Glutamatergic neuron (in vitro differentiated cells): Measurements from ENCODE around the gene SLC38A5. TPM values are rescaled to one million over a fixed set of nuclear protein-coding genes. Genes with fewer than 3 reads are reported as not detected.

Source experiments
- DNase-seq: peaks from one replicate; pipeline ENCODE4 v3.0.0; 2022
- H3K27ac Mint-ChIP-seq: one replicate; pipeline ENCODE4 v1.8.0; 2020; ENCODE audit warnings: mild to moderate bottlenecking, mixed read lengths, inconsistent platforms; ENCODE audit not compliant: unreplicated experiment
- H3K27me3 Mint-ChIP-seq: one replicate; pipeline ENCODE4 v1.8.0; 2020; ENCODE audit warnings: mild to moderate bottlenecking, moderate library complexity, mixed read lengths, inconsistent platforms; ENCODE audit not compliant: unreplicated experiment
- H3K36me3 Mint-ChIP-seq: one replicate; pipeline ENCODE4 v1.8.0; 2020; ENCODE audit warnings: mild to moderate bottlenecking, mixed read lengths, inconsistent platforms; ENCODE audit not compliant: unreplicated experiment
- H3K4me1 Mint-ChIP-seq: one replicate; pipeline ENCODE4 v1.8.0; 2020; ENCODE audit warnings: mild to moderate bottlenecking, low read depth, mixed read lengths, inconsistent platforms; ENCODE audit not compliant: unreplicated experiment
- H3K4me3 Mint-ChIP-seq: one replicate; pipeline ENCODE4 v1.8.0; 2020; ENCODE audit warnings: mild to moderate bottlenecking, mixed read lengths, inconsistent platforms; ENCODE audit not compliant: unreplicated experiment
- H3K9me3 Mint-ChIP-seq: one replicate; pipeline ENCODE4 v1.8.0; 2020; ENCODE audit warnings: mild to moderate bottlenecking, moderate library complexity, mixed read lengths, inconsistent platforms; ENCODE audit not compliant: unreplicated experiment
- total RNA-seq: library from RNA; stranded (reverse); fragmentation: NEBNext Ultra II Directional; extraction: Animal tissue kit (Norgen Biotek cat#: 25700); gene quantifications from one replicate; pipeline ENCODE4 v1.2.1, GENCODE V29; 2021; ENCODE audit not compliant: unreplicated experiment
- TF ChIP-seq, protein P1 (sequence below): fragments of 200-600 bp; sonication (generic); IDR thresholded peaks from one replicate; pipeline ENCODE4 v1.5.0; 2021; ENCODE audit not compliant: partially characterized antibody, unreplicated experiment

SLC38A5 gene
- total RNA-seq, 1 donor from 2014 or later: 136 TPM

DNA sequence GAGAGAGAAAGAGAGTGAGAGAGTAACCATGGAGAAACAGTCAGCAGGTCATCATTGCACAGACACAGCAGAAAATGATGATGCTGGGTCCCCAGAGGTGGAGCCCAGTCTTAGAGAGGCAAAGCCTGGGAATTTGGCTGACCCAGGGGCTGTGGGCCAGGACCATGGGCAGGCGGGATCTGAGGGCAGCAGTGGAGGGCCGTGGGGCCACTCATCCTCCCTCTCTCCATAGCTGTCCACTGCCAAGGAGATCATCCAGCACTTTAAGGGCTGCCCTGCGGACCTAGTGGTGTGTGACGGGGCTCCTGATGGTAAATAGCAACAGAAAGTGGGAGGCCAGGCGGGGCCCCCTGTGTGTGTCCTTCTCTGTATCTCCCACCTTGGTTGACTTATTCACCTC lies 8.7 kb upstream of the SLC38A5 start:
- Mint-ChIP-seq H3K4me1 (peaks cover 9% of the 10 kb centered on the region), H3K36me3 (no peaks in the 10 kb centered on the region), H3K9me3 (peaks cover 10% of the 10 kb centered on the region), H3K27me3 (peaks cover 2% of the 10 kb centered on the region), H3K4me3 (no peak overlapping the region), H3K27ac (no peak overlapping the region)
- TF ChIP-seq, protein P1, sequence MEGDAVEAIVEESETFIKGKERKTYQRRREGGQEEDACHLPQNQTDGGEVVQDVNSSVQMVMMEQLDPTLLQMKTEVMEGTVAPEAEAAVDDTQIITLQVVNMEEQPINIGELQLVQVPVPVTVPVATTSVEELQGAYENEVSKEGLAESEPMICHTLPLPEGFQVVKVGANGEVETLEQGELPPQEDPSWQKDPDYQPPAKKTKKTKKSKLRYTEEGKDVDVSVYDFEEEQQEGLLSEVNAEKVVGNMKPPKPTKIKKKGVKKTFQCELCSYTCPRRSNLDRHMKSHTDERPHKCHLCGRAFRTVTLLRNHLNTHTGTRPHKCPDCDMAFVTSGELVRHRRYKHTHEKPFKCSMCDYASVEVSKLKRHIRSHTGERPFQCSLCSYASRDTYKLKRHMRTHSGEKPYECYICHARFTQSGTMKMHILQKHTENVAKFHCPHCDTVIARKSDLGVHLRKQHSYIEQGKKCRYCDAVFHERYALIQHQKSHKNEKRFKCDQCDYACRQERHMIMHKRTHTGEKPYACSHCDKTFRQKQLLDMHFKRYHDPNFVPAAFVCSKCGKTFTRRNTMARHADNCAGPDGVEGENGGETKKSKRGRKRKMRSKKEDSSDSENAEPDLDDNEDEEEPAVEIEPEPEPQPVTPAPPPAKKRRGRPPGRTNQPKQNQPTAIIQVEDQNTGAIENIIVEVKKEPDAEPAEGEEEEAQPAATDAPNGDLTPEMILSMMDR: no peak
- DNase-seq: no peak

DNA sequence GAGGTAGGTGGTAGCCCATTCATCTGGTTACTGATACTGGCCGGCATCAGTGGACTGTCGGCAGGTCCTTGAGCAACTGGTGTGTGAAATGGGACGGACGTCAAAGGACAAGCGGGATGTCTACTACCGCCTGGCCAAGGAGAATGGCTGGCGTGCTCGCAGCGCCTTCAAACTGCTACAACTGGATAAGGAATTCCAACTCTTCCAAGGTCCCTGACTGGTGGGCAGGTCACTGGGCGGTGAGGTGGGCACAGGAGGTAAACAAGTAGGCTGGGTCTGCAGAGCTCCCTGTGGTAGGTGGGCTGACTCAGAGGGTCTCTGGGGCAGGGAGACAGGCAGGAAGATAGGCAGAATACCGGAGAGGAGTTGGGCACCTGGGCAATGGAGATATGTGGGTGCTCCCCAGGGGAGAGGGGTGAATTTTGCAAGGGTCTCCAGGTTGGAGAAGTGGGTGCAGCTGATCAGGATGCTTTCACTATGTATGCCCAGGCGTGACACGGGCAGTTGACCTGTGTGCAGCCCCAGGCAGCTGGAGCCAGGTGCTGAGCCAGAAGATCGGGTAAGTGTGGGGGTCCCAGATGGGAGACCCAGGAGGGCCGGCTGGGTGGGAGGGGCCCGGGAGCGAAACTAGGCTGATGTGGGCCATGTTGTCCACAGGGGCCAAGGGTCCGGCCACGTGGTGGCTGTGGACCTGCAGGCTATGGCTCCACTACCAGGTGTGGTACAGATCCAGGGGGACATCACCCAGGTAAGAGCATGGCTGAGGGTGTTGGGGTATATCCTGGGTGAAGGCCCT lies 8.1 kb upstream of the SLC38A5 start:
- no peak for DNase-seq
- Mint-ChIP-seq H3K4me3 (peak overlapping the region; percentile 95), H3K36me3 (no peaks in the 10 kb centered on the region), H3K27ac (no peak overlapping the region), H3K9me3 (peaks cover 10% of the 10 kb centered on the region), H3K4me1 (peaks cover 13% of the 10 kb centered on the region), H3K27me3 (peaks cover 2% of the 10 kb centered on the region)
- TF ChIP-seq, protein P1: no peak

DNA sequence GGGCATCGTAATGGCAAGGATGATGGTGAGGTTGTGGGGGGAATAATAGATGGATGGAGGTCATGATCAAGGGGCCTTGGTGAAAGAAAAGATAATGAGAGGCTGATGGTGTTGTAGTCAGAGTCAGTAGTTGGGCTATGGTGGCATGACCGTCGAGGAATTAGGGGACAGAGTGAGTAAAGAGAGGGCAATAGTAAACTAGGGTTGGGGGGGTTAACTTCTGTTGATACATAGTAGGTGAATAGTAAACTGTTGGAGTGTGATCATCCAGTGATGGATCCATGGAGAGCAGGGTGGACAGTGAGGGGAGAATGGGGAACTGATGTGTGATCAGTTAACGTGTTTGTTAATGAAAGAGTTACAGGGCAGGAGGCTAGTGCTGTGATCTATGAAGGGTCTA lies 6.9 kb upstream of the SLC38A5 start:
- TF ChIP-seq, protein P1: no peak
- DNase-seq: no peak
- Mint-ChIP-seq H3K4me3 (peak overlapping the region; percentile 95), H3K4me1 (peaks cover 21% of the 10 kb centered on the region), H3K9me3 (peaks cover 18% of the 10 kb centered on the region), H3K27me3 (peaks cover 9% of the 10 kb centered on the region), H3K36me3 (no peaks in the 10 kb centered on the region), H3K27ac (peak overlapping the region; percentile 43)

DNA sequence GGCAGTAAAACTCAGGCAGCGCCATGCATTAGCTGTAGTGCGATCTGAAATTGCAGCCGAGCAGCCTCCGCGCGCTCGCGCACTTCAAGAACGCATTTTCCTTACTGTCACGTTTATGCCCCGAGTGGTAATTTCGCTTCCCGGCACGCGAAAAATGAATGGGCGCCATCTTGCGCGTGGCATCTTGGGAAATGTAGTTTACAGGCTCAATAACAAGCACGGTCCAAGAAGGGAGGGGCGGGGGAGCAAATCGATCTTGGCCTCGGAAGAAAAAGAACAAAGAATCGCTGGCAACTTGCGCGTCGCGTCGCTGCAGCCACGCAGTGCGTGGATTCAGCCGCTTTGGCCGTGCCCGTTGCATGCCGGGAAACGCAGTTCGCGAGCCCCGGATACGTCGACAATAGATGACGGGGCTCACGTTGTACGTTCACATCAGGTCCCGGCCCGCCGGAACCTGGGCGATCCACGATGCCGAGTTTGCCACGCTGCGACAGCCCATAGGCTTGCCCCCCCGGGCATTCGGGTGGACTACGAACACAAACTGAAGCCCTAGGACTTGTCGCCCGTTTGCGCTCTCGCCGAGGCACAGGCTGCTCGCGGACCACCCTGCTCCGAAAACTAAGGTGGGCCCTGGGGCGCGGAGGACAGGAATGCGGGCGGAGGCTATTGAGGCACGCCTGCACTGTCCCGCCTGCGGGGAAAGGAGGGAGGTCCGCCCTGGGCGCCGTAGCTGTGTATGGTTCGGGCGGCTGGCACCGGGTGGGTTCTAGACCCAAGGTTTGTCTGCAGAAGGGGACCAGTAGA lies 5.9 kb upstream of the SLC38A5 start, which contains the start of gene FTSJ1:
FTSJ1 (plus strand) TSS at position 426 of the 804 bp plus-strand sequence. CDS start 1,849 bp downstream, outside the sequence.
- no peaks in the 10 kb centered on the region for H3K36me3 Mint-ChIP-seq
- peaks cover 26% of the 10 kb centered on the region for H3K4me1 Mint-ChIP-seq
- H3K4me3 Mint-ChIP-seq: peak within 1 kb of the TSS; percentile 95
- TF ChIP-seq, protein P1: no peak
- H3K27ac Mint-ChIP-seq: peak within 1 kb of the TSS; percentile 91
- peak; percentile 82 for DNase-seq
- H3K27me3 Mint-ChIP-seq: peaks cover 14% of the 10 kb centered on the region
- H3K9me3 Mint-ChIP-seq: peaks cover 22% of the 10 kb centered on the region
